K562 (cell line): ENCODE measurements around the gene AWAT1. TPM values are rescaled to one million over a fixed set of nuclear protein-coding genes. Genes with fewer than 3 reads are reported as not detected.

Experiments
- ATAC-seq: fragments of 200-7000 bp; cut with Tn5 transposase; 3 replicates; pipeline ENCODE4 v1.9.1; 2020; ENCODE audit warnings: moderate library complexity
- BruUV-seq: library from RNA; stranded (reverse); fragments of 400-500 nt; replicated peaks from 2 replicates; lab custom pipeline; 2021; lab: Mats Ljungman, UMichigan
- CTCF ChIA-PET: fragments of 300-600 bp; formaldehyde crosslinking; extraction: SDS; loops from one replicate; lab custom pipeline; 2021; ENCODE audit warnings: low intra/inter-chr PET ratio; lab: Yijun Ruan, JAX
- POLR2A ChIA-PET: fragments of 300-600, 350-650 bp; sonication (Branson Sonifier 250); formaldehyde crosslinking; extraction: SDS; loops from one replicate; lab custom pipeline; 2021; ENCODE audit warnings: antibody characterized with exemption, inconsistent platforms; lab: Yijun Ruan, JAX
- DNase-seq, 4 experiments: peaks; one replicate each; pipeline versions ENCODE4 v3.0.0 to v3.0.0-alpha.2; 2011 to 2018; ENCODE audit warnings: low spot score in 3 of 4, mixed read lengths in 3 of 4; ENCODE audit errors: extremely low read depth in 1 of 4
- FAIRE-seq: peaks from 2 replicates; lab custom pipeline; 2011; peaks lifted over from hg19 to GRCh38; lab: Jason Lieb, UNC
- H2AFZ ChIP-seq: 2 replicates; pipeline ENCODE4 v1.6.0; 2011; ENCODE audit warnings: low read depth, low read length, control low read depth, inconsistent platforms
- H3K27ac ChIP-seq: fragments of 200-600 bp; 3 replicates; pipeline ENCODE4 v1.8.0; 2011; ENCODE audit warnings: low read depth, mild to moderate bottlenecking, control low read depth, inconsistent platforms, low read length, moderate library complexity, mixed read lengths; ENCODE audit errors: extremely low read depth
- H3K27me3 ChIP-seq, 2 experiments: fragments of 300-600 bp in 1 of 2; 2 replicates in 1 of 2; 3 replicates in 1 of 2; pipeline versions ENCODE4 v1.6.0 to v1.8.0; 2011; ENCODE audit warnings: inconsistent platforms in 2 of 2, low read length in 2 of 2, mild to moderate bottlenecking in 1 of 2, mixed read lengths in 1 of 2, moderate library complexity in 1 of 2; ENCODE audit not compliant: control insufficient read depth in 2 of 2, insufficient read depth in 2 of 2
- H3K36me3 ChIP-seq: fragments of 300-600 bp; 3 replicates; pipeline ENCODE4 v1.8.0; 2011; ENCODE audit warnings: mild to moderate bottlenecking, low read length, inconsistent platforms; ENCODE audit not compliant: control insufficient read depth, insufficient read depth
- H3K4me1 ChIP-seq, 2 experiments: fragments of 200-600 bp in 1 of 2; replicated peaks in 1 of 2; 2 replicates in 1 of 2; 3 replicates in 1 of 2; pipeline versions ENCODE4 v1.5.1 to v1.8.0; 2011; ENCODE audit warnings: inconsistent platforms in 2 of 2, low read length in 2 of 2, mild to moderate bottlenecking in 1 of 2, mixed read lengths in 1 of 2, moderate library complexity in 1 of 2; ENCODE audit not compliant: control insufficient read depth in 2 of 2, insufficient read depth in 2 of 2
- H3K4me2 ChIP-seq: 2 replicates; pipeline ENCODE4 v1.6.1; 2011; ENCODE audit warnings: low read length, control low read depth, inconsistent platforms, mixed read lengths; ENCODE audit not compliant: insufficient read depth
- H3K4me3 ChIP-seq: fragments of 200-600 bp; sonication (generic), shearing (Covaris generic); 2 replicates; pipeline ENCODE4 v1.5.1; 2016; ENCODE audit warnings: control low read depth, inconsistent platforms
- H3K79me2 ChIP-seq: fragments of 200-600 bp; 3 replicates; pipeline ENCODE4 v1.8.0; 2011; ENCODE audit warnings: low read length, inconsistent platforms; ENCODE audit not compliant: control insufficient read depth, insufficient read depth
- H3K9ac ChIP-seq, 2 experiments: 2 replicates each; pipeline versions ENCODE4 v1.6.0 to v1.6.1; 2011; ENCODE audit warnings: low read depth in 2 of 2, low read length in 2 of 2, control low read depth in 1 of 2, inconsistent platforms in 1 of 2, mild to moderate bottlenecking in 1 of 2, mixed read lengths in 1 of 2; ENCODE audit not compliant: insufficient read depth in 1 of 2
- H3K9me1 ChIP-seq: one replicate; pipeline ENCODE4 v1.6.0; 2011; ENCODE audit warnings: inconsistent platforms, mild to moderate bottlenecking, low read length, moderate library complexity; ENCODE audit not compliant: control insufficient read depth, insufficient read depth
- H3K9me3 ChIP-seq: replicated peaks from 2 replicates; pipeline ENCODE4 v1.5.1; 2011; ENCODE audit warnings: low read depth, low read length, inconsistent platforms; ENCODE audit not compliant: control insufficient read depth, insufficient read depth
- H4K20me1 ChIP-seq: replicated peaks from 2 replicates; pipeline ENCODE4 v1.6.1; 2011; ENCODE audit warnings: low read length, inconsistent platforms, mixed read lengths; ENCODE audit not compliant: control insufficient read depth, insufficient read depth
- CREB1 ChIP-seq, 2 experiments: sonication (generic) in 1 of 2; formaldehyde crosslinking in 1 of 2; IDR thresholded peaks; 2 replicates each; pipeline versions ENCODE4 v1.6.1 to v1.8.0; 2012 to 2022; ENCODE audit warnings: inconsistent platforms in 1 of 2, mild to moderate bottlenecking in 1 of 2, missing genetic modification reagents in 1 of 2, moderate library complexity in 1 of 2
- KLF13 ChIP-seq: fragments of 450-650 bp; IDR thresholded peaks from 2 replicates; pipeline ENCODE4 v1.6.1; 2016; ENCODE audit warnings: missing genetic modification characterization, low read depth, mild to moderate bottlenecking, missing compliant biosample characterization, moderate library complexity, borderline replicate concordance
- MXD1 ChIP-seq: fragments of 250-450 bp; sonication (Bioruptor Pico); IDR thresholded peaks from 2 replicates; pipeline ENCODE4 v1.8.0; 2021; ENCODE audit warnings: borderline replicate concordance, mild to moderate bottlenecking, moderate library complexity; ENCODE audit not compliant: poor library complexity, severe bottlenecking
- NKRF ChIP-seq: fragments of 450-650 bp; IDR thresholded peaks from 2 replicates; pipeline ENCODE4 v1.6.1; 2016; ENCODE audit warnings: borderline replicate concordance
- NR1H2 ChIP-seq: sonication (generic); formaldehyde crosslinking; IDR thresholded peaks from 2 replicates; pipeline ENCODE4 v1.4.0; 2020; ENCODE audit warnings: mild to moderate bottlenecking, missing genetic modification reagents
- PCBP2 ChIP-seq: fragments of 200-400 bp; formaldehyde crosslinking; IDR thresholded peaks from 2 replicates; pipeline ENCODE4 v1.6.1; 2018; ENCODE audit warnings: low read length, low read depth, mild to moderate bottlenecking, moderate library complexity; ENCODE audit not compliant: poor library complexity, severe bottlenecking
- PPARD ChIP-seq: fragments of 250-450 bp; sonication (Bioruptor Pico); IDR thresholded peaks from 2 replicates; pipeline ENCODE4 v1.8.0; 2022; ENCODE audit warnings: inconsistent platforms, mild to moderate bottlenecking, moderate library complexity
- RBM17 ChIP-seq: fragments of 200-400 bp; formaldehyde crosslinking; IDR thresholded peaks from 2 replicates; pipeline ENCODE4 v1.6.1; 2017; ENCODE audit warnings: low read depth, mild to moderate bottlenecking, low read length, borderline replicate concordance
- ZNF324 ChIP-seq: fragments of 250-450 bp; sonication (Bioruptor Pico); IDR thresholded peaks from 2 replicates; pipeline ENCODE4 v1.4.0; 2020; ENCODE audit warnings: mild to moderate bottlenecking
- ZNF436 ChIP-seq: fragments of 250-450, 450-650 bp; sonication (Bioruptor Pico); formaldehyde crosslinking; IDR thresholded peaks from 2 replicates; pipeline ENCODE4 v1.7.0; 2020; ENCODE audit warnings: mild to moderate bottlenecking
- WGBS: fragments of 100-300 bp; shearing (Covaris generic); methylation state at CpG from one replicate; pipeline ENCODE4 v1.1.6; 2016; ENCODE audit warnings: low coverage, mixed read lengths; ENCODE audit not compliant: insufficient coverage; ENCODE audit errors: missing lambda C conversion rate; 5-methylcytosine and 5-hydroxymethylcytosine counted together
- in situ Hi-C: fragments of 300-500 bp; cut with MboI; formaldehyde crosslinking; loops from 4 replicates; pipeline ENCODE4 v1.15.0; 2018; ENCODE audit warnings: inconsistent platforms, mixed read lengths
- intact Hi-C: fragments of 100-400 bp; cut with micrococcal nuclease; formaldehyde crosslinking; loops from 2 replicates; pipeline ENCODE4 v1.14.2; 2022
- polyA plus RNA-seq, 8 experiments: library from polyadenylated mRNA; depleted of rRNA in 4 of 8; stranded (reverse) in 5 of 8; unstranded in 3 of 8; fragments of >200 nt; fragmentation: Nextera tagmentation in 2 of 8; fragmentation: Illumina TruSeq in 1 of 8; extraction: Ambion mirVana in 2 of 8; extraction: Trizol in 1 of 8; gene quantifications; 2 replicates each; pipeline versions ENCODE4 v1.2.1 to v1.2.3, GENCODE V29; 2011 to 2014; ENCODE audit warnings: inconsistent platforms in 1 of 8, missing spikeins in 1 of 8
- total RNA-seq, 7 experiments: library from RNA; depleted of rRNA in 6 of 7; stranded (reverse); fragments of >200 nt in 6 of 7; fragmentation: Illumina TruSeq in 2 of 7; extraction: Trizol in 2 of 7; gene quantifications; 2 replicates each; pipeline versions ENCODE4 v1.2.1 to v1.2.3, GENCODE V29; 2011 to 2021; ENCODE audit warnings: low replicate concordance in 1 of 7
- TF ChIP-seq, protein P1 (sequence below): sonication (generic); formaldehyde crosslinking; IDR thresholded peaks from 2 replicates; pipeline ENCODE4 v1.8.0; 2023; ENCODE audit warnings: missing genetic modification reagents, mild to moderate bottlenecking, borderline replicate concordance
- TF ChIP-seq, protein P2 (sequence below): fragments of 450-650 bp; IDR thresholded peaks from 2 replicates; pipeline ENCODE4 v1.7.0; 2016; ENCODE audit warnings: borderline replicate concordance

AWAT1 gene
- total and polyA plus RNA-seq, 9 of the 15 experiments (the other 6 are each of a cell fraction or from before 2014, with no cell fraction given) = not detected

DNA sequence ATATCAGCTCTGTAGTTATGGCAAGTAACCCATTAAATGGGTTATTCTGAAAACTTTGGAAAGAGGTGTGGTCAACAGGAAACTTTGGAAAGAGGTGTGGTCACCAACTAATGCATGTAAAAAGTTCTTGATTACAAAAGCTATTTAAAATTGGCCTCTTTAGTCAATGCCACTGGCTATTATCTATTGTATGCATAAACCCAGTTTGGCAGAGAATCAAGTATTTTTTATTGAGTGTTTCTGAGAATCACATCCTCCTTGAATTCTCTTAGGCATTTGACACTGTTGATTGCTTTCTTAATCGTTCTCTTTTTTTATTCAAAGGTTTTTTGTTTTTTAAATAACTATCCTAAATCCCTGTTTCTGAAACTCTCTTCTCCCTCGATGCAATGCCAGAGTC, 18.0 kb downstream of the AWAT1 start:
- Histone ChIP-seq H3K4me1 (no peaks in the 10 kb centered on the region), H3K4me2 (no peak overlapping the region), H2AFZ (no peak overlapping the region), H3K27ac (no peak overlapping the region), H3K36me3 (no peaks in the 10 kb centered on the region), H3K27me3 (peaks cover under 1 to 2% of the 10 kb centered on the region in 2 experiments; a peak in 4 of 5 replicates), H3K9me3 (no peaks in the 10 kb centered on the region), H3K9ac (no peak overlapping the region), H3K4me3 (no peak overlapping the region), H3K9me1 (no peaks in the 10 kb centered on the region), H4K20me1 (no peaks in the 10 kb centered on the region; the same call in 1 of the 2 replicates), H3K79me2 (no peaks in the 10 kb centered on the region)
- intact Hi-C loops (no loop called here), in situ Hi-C loops (no loop called here)
- FAIRE-seq = no peak
- no peak for ATAC-seq
- CTCF ChIA-PET = no interaction called here
- POLR2A ChIA-PET = no interaction called here
- DNase-seq = no peak
- no TSS peak for BruUV-seq
- WGBS = 0% methylated on average over 2 of the region's 2 CpGs
- no peak for TF ChIP-seq NR1H2 (CRISPR knock-in tag)
- no peak for TF ChIP-seq ZNF436 (CRISPR knock-in tag)
- TF ChIP-seq RBM17 = no peak
- TF ChIP-seq CREB1 (IDR thresholded peaks at IDR 0.05) = no peak
- no peak for TF ChIP-seq CREB1 (CRISPR knock-in tag; IDR thresholded peaks at IDR 0.05)
- no peak for TF ChIP-seq KLF13 (tag)
- TF ChIP-seq, protein P1, sequence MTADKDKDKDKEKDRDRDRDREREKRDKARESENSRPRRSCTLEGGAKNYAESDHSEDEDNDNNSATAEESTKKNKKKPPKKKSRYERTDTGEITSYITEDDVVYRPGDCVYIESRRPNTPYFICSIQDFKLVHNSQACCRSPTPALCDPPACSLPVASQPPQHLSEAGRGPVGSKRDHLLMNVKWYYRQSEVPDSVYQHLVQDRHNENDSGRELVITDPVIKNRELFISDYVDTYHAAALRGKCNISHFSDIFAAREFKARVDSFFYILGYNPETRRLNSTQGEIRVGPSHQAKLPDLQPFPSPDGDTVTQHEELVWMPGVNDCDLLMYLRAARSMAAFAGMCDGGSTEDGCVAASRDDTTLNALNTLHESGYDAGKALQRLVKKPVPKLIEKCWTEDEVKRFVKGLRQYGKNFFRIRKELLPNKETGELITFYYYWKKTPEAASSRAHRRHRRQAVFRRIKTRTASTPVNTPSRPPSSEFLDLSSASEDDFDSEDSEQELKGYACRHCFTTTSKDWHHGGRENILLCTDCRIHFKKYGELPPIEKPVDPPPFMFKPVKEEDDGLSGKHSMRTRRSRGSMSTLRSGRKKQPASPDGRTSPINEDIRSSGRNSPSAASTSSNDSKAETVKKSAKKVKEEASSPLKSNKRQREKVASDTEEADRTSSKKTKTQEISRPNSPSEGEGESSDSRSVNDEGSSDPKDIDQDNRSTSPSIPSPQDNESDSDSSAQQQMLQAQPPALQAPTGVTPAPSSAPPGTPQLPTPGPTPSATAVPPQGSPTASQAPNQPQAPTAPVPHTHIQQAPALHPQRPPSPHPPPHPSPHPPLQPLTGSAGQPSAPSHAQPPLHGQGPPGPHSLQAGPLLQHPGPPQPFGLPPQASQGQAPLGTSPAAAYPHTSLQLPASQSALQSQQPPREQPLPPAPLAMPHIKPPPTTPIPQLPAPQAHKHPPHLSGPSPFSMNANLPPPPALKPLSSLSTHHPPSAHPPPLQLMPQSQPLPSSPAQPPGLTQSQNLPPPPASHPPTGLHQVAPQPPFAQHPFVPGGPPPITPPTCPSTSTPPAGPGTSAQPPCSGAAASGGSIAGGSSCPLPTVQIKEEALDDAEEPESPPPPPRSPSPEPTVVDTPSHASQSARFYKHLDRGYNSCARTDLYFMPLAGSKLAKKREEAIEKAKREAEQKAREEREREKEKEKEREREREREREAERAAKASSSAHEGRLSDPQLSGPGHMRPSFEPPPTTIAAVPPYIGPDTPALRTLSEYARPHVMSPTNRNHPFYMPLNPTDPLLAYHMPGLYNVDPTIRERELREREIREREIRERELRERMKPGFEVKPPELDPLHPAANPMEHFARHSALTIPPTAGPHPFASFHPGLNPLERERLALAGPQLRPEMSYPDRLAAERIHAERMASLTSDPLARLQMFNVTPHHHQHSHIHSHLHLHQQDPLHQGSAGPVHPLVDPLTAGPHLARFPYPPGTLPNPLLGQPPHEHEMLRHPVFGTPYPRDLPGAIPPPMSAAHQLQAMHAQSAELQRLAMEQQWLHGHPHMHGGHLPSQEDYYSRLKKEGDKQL = no peak
- TF ChIP-seq ZNF324 = no peak
- TF ChIP-seq, protein P2, sequence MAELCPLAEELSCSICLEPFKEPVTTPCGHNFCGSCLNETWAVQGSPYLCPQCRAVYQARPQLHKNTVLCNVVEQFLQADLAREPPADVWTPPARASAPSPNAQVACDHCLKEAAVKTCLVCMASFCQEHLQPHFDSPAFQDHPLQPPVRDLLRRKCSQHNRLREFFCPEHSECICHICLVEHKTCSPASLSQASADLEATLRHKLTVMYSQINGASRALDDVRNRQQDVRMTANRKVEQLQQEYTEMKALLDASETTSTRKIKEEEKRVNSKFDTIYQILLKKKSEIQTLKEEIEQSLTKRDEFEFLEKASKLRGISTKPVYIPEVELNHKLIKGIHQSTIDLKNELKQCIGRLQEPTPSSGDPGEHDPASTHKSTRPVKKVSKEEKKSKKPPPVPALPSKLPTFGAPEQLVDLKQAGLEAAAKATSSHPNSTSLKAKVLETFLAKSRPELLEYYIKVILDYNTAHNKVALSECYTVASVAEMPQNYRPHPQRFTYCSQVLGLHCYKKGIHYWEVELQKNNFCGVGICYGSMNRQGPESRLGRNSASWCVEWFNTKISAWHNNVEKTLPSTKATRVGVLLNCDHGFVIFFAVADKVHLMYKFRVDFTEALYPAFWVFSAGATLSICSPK = no peak
- no peak for TF ChIP-seq NKRF
- no peak for TF ChIP-seq PCBP2
- no peak for TF ChIP-seq PPARD (CRISPR knock-in tag)
- no peak for TF ChIP-seq MXD1 (CRISPR knock-in tag)
